G401.6 (cell line): ENCODE measurements around the gene CIITA.
"Not testable (repeated sequence)": the region's sequence is repeated elsewhere in the genome, so short reads cannot be mapped to it uniquely, and the experiment has no call there.

Experiments
- FAIRE-seq: peaks from 2 replicates; lab custom pipeline; 2012; peaks lifted over from hg19 to GRCh38; lab: Jason Lieb, UNC

Gene CIITA

DNA sequence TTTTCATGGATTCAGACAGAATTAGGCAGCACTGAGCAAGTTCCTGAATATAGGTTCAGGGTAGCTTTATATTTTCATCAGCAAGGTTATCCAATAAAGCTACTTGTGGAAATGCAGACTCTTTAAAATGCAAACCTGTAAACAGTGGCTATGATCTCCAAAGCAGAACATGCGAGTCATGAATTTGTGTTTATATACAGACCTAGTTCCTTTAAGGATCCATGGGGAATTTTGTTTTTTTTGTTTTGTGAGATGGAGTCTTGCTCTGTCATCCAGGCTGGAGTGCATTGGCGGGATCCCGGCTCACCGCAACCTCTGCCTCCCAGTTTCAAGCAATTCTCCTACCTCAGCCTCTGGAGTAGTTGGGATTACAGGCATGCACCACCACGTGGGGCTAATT lies 82.2 kb downstream of the CIITA start:
- FAIRE-seq, result no peak

DNA sequence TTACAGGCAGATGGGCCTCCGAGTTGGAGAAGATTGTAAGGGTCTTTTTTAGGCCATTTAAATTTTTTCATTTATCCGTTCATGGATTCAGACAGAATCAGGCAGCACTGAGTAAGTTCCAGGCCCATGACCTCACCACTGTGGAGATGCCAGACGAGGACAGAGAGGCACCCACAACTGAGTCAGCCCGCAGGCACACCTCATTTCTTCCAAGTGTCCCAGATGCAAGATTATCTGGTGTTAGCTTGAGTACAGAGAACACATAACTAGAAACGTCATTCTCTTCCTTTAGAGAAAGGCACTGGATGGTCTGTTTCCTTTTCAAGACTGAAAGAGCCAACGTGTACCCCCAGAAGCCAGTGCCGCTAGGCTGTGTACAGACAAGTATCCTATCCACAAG lies 84.2 kb downstream of the CIITA start:
- no peak for FAIRE-seq

DNA sequence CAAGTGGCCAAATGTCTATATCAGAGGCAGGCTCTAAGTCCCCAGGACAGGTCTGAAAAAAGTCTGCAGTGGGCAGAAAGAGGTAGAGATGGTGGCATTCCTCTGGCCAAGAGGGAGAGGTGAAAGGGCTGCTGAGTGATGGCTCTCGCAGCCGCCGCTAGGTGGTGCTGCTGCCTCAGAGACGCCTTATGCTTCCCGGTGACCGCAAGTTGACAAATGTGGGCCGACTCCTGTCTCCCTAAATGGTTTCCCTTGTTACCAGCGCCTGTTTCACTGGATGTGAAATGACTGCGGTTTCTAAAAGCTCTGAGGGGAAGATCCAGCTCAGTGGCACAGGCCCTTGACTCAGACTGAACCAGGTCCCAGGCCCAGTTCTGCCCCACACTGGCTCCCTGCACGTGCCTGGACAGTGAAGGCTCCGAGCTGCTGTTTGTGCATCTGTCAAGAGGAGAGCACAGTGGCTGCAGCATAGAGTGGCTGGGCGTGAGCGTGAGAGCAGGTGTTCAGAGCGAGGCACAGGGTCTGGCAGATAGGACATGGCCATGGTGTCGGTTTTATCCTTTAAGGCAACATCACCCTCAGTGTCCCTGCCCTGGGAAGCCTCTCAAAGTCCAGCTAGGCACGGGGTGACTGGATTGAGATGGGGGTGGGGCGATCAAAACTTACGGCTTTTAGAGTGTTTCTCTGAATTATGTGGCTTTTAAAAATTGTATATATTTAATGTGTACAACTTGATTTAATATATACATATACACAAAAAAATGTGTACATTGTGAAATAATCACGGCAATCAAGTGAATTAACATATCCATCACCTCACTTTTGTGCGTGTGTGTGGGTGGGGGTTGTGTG lies 87.3 kb downstream of the CIITA start:
- no peak for FAIRE-seq

DNA sequence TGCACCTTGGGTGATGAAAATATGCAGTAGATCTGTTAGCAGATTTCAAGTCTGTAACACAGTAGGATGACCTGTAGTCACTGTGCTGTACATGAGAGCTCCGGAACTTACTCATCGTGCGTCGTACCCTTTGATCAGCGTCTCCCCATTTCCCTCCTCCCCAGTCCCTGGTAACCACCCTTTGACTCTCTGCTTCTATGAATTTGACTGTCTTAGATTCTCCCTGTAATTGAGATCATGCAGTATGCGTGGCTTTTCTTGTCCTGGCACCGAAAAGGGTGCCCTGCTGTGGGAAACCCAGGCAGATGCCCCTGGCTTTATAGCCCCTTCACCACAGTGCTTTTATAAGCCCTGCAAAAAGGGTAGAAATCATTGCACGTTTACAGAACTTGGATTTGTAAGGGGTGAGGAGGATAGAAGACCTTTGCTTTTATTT lies 87.9 kb downstream of the CIITA start:
- no peak for FAIRE-seq

DNA sequence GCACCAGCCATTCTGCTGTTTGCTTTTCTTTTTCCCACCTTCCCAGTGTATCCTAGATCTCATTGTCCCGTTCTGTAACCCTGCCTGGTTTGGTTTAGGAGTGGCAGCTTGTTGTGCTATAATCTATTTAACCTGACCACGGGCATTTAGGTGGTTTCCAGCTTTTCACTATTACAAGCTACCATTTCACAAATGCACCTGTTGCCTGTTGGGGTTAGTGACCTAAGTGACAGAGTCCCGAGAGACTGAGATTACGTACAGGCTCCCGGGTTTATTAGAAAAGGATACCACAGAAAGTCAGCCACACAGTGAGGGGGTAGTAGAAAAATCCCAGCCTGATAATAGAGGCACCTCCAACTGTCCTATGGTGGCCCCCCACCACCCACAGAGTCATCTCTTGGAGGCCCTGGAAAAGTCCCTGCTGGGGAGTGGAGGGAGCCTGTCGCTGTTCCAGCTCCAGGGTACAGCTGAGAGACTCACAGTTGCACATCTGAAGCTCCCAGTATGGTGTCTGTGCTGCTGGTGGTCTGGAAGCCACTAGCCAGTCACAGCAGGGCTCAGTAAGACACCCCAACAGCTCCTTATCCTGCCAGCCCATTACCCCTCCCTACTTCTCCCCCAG lies 88.5 kb downstream of the CIITA start:
- FAIRE-seq, result no peak

DNA sequence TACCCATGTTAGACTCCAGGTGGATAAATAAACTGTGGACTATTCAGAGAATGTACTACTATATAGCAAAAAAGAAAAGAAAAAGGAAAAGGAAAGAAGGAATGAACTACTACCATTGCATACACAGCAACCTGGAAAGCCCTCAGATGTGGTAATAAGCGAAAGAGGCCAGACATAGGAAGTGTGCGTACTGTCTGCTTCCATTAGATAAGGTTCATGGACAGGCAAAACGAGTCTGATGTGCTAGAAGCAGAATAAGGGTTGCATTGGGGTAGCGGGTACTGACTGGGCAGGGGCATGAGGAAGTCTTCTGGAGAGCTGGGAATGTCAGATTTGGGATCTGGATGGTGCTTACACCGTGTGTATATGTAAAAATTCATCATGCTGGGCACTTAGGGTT lies 89.1 kb downstream of the CIITA start:
- FAIRE-seq, result no peak

DNA sequence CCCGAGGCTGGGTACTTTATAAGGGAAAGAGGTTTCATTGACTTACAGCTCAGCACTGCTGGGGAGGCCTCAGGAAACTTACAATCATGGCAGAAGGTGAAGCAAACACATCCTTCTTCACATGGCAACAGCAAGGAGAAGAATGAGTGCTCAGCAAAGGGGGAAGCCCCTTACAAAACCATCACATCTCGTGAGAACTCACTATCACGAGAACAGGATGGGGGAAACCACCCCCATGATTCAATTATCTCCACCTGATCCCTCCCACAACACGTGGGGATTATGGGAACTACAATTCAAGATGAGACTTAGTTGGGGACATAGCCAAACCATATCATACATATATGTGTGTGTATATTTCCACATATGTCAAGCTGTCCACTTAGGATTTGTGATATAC lies 89.6 kb downstream of the CIITA start:
- FAIRE-seq, result not testable (repeated sequence)

DNA sequence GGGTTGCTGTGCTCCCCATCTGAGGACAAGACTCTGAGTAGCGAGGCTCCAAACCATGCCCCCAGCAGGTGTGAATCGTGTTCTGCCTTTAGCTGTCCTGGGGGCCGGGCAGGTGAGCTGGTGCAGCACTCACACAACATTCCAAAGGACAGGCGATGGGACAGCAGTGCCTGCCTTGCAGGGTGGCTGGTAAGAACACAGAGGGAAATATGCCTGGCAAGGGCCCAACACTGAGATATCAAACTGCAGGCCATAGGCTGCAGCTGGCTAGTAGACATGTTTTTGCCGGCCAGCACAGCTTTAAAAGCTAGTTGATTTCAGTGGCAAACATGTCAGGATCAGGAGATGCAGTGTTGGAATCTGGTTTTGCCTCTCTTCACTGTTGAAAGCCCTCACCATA lies 91.0 kb downstream of the CIITA start:
- FAIRE-seq, result no peak

DNA sequence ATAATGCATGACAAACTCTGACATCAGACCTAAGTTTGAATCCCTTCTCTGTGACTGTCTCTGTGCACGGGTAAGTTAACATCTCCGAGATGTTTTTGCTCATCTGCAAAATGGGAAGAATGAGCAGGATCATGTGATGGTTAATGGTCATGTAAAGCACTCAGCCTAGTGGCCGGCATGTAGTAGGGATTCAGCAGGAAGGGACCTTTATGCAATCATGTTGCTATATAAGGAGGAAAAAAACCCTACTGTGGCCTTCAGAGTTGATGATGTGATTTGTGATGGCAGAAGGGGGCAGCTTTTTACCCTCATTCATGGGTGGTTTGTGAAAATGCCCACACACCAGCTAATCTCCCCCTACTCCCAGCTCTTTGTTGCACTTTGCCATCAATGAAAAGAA lies 91.5 kb downstream of the CIITA start:
- FAIRE-seq, result no peak

DNA sequence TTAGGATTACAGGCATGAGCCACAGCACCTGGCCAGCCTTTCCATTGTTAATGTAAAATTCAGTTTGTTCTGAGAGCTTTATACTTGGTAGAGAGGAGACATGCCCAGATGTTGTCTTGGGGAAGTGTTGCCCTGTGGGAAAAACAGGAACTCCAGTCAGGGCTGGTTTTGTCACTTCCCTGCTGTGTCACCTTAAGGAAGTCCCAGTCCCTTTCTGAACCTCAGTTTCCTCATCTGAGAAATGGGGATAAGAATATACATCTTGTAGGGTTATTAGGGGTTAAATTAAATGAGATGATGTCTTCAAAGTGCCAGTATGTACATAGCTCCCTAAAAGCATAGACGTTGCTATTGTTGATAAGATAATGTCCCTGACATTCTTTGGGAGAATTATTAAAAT lies 92.6 kb downstream of the CIITA start:
- no peak for FAIRE-seq

DNA sequence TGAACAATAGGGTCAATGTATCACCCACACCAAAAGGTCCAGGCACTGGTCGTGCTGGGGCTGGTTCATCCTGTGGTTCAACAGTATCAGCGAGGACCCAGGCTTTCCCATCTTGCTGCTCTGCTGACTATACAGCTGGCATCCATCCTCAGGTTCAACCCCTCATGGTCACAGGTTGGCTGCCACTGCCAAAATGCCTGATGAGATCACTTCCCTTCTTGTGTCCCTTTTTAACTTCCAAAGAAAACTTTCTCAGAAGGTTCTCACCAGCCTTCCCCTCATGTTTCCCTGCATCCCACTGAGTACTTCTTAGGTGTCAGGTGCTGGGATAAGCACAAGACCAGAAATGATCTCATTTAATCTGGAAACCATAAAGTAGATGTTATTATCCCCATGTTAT lies 93.1 kb downstream of the CIITA start:
- FAIRE-seq, result no peak

DNA sequence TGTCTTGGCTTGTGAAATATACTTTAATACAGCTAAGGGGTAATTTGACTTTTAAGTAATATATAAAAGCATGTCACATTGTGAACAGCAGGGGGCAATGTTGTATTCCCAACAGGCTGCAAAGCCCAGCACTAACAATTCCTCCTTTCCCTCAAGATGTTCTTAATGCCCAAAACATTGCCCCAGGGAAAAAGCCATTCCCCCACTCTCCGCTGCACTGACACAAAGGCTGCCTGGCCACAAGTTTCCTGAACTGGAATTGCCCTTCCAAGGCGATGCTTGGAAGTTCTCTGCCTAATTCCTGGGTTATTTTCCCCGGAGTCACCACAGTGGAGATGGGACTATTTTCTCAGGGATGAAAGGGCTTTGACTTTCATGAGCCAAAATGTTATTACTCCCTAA lies 94.6 kb downstream of the CIITA start:
- FAIRE-seq, result peak; percentile 74

DNA sequence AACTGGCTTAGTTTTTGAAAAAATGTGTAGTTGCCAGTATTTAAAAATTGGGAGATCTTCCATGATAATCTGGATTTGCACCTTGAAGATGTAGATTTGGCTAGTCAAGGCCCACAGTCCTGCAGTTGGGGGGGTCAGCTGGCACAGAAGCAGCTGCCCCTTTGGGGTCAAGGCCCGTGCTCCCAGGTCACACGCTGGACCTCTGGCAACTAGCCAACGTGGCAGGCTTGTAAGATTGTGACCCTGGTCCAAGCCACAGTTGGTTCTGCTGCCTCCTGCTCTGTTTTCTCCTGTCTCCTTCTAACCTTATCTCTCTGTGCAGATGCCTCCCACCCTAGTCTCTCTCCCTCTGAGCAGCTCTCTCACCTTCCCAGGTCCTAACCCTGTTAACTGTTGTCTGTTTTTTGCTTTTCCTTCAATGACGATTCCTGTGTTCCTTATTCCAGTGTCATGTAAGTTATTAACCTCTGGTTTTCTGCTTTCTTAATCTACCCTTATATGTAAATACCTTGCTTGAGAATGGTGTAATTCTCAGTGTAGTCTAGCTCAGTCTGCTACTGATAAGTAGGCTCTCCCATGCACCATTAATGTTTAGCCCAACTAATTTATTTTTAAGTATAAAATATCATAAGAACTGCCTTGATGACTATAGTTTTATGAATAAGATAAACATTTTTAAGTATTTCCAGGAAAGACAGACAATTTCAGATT lies 95.3 kb downstream of the CIITA start:
- no peak for FAIRE-seq

DNA sequence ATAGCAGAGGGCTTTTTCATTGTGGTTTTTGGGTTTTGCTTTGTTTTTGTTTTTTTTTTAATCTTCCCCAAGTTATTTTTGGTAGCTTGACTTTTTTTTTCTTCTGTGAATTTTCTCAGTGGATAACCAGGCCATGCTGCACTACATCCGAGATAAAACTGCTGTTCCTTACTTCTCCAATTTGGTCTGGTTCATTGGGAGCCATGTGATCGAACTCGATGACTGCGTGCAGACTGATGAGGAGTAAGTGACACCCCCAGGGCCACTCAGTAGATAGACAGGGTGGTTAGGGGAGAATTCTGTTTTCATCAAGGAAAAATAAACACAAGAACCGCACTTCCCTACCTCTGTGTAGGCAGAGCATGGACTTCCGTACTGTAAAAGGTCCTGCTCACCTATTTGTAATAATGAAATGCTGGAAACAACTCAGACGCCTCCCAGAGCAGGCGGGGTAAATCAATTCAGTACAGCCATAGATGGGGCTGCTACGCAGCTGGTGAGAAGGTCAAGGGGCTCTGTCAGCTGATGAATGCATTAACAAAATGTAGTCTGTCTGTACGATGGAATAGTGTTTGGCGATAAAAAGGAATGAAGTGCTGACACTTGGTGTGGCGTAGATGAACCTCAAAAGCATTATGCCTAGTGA lies 95.9 kb downstream of the CIITA start:
- no peak for FAIRE-seq

DNA sequence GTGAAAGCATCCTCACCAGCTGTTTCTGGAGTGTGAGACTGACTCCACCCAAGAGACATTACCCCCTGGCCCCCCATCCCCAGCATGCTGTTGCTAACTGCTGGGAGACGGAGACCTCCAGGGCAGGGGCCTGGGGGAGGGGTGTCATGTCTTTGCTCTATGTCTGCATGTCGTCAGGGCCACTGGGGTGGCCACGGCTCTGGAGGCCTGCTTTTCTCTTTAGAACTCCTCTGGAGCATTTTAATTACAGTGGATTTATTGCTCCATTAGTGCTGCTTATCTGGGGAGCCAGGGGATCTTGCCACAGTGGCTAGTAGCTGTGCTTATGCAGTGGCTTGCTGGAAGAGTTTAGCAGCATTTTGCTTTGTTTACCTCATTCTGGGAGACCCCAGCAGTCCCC lies 99.6 kb downstream of the CIITA start:
- FAIRE-seq, result no peak

DNA sequence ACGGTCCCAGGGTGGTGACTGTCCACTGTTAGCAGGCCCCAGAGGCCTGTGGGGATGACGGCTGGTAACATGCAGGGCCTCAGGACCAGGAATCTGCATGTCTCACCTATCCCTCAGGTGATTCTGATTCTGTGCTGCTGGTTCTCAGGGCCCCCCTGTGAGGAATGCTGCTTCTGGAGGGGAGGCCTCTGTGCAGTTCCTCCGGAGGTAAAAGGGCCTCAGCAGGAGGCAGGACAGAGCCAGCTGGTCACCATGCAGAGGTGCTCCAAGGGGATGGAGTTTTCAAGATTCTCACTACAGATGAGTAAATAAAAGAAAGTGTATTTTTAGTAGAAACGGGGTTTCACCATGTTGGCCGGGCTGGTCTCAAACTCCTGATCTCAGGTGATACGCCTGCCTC lies 101.1 kb downstream of the CIITA start:
- no peak for FAIRE-seq

DNA sequence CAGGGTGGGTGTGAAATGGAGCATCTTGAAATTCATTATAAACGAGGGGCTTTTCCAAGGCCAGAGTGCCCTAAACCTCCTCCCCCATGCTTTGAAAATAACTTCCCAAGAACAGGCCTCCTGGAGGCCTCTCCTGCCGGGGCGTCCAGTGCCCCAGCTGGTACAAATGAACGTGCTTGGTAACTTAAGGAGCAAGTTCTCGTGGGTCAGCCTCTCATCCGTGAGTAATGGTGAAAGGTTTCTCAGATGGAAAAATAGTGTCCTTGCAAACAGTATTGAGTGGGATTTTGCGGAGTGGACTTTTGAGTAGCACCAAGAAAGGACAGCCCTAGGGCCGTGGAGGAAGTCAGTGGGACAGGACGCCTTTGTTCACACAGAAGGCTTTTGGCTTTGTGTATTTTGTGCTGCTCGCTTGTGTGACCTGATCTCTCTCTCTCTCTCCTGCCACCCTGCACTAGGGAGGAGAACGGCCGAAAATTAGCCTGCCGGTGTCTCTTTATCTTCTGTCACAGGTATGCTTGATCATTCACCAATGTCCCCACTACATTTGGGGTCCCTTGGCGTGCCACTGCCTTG lies 102.0 kb downstream of the CIITA start:
- no peak for FAIRE-seq

DNA sequence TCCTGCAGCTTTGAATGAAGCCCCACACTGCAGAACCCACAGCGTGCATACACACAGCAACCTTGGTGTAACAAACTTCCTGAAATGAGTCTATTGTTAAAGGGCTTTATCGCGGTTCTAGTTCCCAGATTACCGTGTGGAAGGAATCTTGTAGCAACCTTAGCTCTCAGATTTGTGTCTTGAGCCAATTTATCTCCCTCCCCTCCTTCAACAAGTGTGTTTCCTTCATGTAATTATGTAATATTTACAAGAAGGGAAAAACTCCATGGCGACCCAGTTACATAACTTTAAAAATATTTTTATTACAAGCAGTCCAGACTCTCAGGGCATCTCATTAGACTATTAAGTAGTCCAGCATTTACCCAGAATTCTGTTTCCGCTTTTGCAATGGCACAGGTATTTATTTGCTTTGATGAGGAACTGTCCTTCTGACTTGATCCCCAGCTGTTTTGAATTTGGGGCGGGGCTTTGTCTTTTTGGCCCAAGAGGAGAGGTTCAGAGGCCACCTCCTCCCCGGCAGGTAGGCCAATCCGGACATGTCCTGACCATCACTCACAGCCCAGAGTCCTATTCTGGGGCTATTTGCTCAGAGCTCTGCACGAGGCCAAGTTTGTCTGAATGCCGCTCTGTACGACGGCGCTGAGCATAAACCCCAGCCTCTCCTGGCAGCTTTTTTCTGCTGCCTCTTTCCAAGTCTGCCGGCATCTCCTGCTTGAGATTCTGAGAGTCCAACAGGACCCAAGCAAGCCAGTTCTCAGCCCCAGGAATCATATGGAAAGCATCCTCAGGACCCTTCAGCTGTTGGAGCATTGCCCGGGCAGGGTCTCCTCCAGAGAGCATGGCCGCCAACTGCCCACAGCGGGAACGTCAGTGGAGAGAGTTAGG lies 103.0 kb downstream of the CIITA start:
- no peak for FAIRE-seq

DNA sequence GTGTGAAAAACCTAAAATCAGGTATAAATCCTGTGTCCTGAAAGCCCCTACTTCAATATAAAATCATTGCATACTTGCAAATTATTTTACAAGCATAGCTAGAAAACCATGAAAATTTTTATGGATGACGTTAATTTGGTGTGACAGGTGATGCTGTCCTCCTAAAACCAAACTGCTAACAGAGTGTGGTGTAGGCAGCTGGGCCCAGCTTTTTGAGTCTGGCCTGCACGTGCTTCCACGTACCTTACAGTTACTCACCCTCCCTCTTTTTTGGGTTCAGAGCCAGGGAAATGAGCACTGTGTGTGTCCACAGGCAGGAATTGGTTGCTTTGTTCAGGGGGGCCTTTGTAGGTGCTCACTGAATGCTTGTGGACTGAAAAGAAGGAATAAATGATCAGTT lies 103.8 kb downstream of the CIITA start:
- no peak for FAIRE-seq

DNA sequence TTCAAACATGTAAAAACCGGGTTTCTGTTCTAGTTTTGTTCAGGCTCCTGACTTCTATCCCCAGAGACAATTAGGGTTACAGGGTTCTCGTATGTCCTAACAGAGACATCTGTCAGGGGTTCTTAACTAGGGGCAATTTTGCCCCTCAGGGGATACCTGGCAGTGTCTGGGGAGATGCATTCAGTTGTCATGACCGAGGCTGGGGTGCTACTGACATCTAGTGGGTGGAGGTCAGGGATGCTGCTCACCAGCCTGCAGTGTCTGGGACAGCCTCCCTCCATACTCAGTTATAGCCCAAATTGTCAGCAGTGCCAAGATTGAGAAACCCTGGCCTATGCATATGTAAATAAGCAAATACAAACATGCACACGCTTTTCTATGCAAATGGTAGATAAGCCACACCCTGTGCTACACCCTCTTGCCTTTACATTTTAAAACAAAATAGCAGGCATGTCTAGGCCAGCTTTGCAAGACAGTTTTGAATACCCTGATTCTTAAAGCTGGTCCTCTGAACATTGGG lies 104.8 kb downstream of the CIITA start:
- FAIRE-seq, result no peak

DNA sequence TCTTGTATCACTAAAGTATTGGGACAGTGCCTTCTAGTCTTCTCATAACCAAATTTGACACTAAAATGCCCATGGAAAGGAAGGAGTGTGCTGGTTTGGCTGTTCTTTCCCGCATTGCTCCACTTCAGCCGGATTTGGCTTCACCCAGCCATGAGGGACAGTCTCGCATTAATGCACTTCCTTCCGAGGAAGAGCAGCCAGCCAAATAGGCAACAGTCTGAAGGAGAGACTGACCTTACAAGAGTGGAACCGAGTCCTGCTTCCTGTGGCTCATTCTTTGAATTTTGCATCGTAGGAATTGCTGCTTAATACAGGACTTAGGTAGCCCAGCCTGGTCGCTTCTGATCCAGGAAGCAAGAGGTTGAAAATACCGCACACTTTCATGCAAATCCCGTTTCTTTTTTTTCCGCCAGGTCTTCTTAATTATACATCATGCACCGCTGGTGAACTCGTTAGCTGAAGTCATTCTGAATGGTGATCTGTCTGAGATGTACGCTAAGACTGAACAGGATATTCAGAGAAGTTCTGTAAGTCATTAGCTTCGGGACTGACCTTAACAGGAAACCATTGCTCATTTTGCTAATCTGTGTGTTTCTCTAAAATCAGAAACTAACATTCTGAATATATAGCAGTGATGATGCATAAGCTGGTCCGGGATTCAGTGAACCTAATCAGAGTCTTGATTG lies 105.6 kb downstream of the CIITA start:
- no peak for FAIRE-seq
